Neuronal stem cell (in vitro differentiated cells): ENCODE measurements around the gene KIF13A.

Experiments used
- DNase-seq: peaks from one replicate; pipeline ENCODE4 v3.0.0-alpha.2; 2013; ENCODE audit warnings: low spot score
- H2AFZ ChIP-seq: one replicate; pipeline ENCODE4 v1.6.1; 2013; ENCODE audit warnings: mild to moderate bottlenecking, low read length, inconsistent platforms
- H2AK5ac ChIP-seq: 2 replicates; pipeline ENCODE4 v1.6.1; 2013; ENCODE audit warnings: low read depth, mild to moderate bottlenecking, inconsistent platforms, low read length, moderate library complexity, mixed read lengths
- H2BK120ac ChIP-seq: 2 replicates; pipeline ENCODE4 v1.6.1; 2013; ENCODE audit warnings: low read depth, mild to moderate bottlenecking, inconsistent platforms, low read length, moderate library complexity, mixed read lengths
- H2BK12ac ChIP-seq: one replicate; pipeline ENCODE4 v1.6.1; 2013; ENCODE audit warnings: low read length, inconsistent platforms
- H2BK15ac ChIP-seq: 2 replicates; pipeline ENCODE4 v1.6.1; 2013; ENCODE audit warnings: mild to moderate bottlenecking, low read length, inconsistent platforms, mixed read lengths
- H2BK5ac ChIP-seq: one replicate; pipeline ENCODE4 v1.6.1; 2013; ENCODE audit warnings: inconsistent platforms, mild to moderate bottlenecking, low read length, moderate library complexity
- H3K14ac ChIP-seq: one replicate; pipeline ENCODE4 v1.6.1; 2013; ENCODE audit warnings: low read length, inconsistent platforms
- H3K18ac ChIP-seq: 2 replicates; pipeline ENCODE4 v1.6.1; 2013; ENCODE audit warnings: low read length, inconsistent platforms
- H3K23ac ChIP-seq: 2 replicates; pipeline ENCODE4 v1.6.1; 2013; ENCODE audit warnings: low read depth, mild to moderate bottlenecking, mixed read lengths, low read length, inconsistent platforms; ENCODE audit not compliant: poor library complexity
- H3K27ac ChIP-seq: replicated peaks from 3 replicates; pipeline ENCODE4 v1.5.1; 2013; ENCODE audit warnings: low read length, inconsistent platforms
- H3K27me3 ChIP-seq, 3 experiments: 2 replicates each; pipeline ENCODE4 v1.6.1; 2013; ENCODE audit warnings: low read length in 3 of 3, mild to moderate bottlenecking in 2 of 3, inconsistent platforms in 1 of 3, low read depth in 1 of 3, mixed read lengths in 1 of 3, moderate library complexity in 1 of 3; ENCODE audit not compliant: control insufficient read depth in 3 of 3, insufficient read depth in 3 of 3
- H3K36me3 ChIP-seq, 2 donors: replicated peaks in 1 of 2; 2 replicates each; pipeline ENCODE4 v1.6.1; 2013; ENCODE audit warnings: low read length in 2 of 2; ENCODE audit not compliant: control insufficient read depth in 2 of 2, insufficient read depth in 2 of 2
- H3K4ac ChIP-seq: 2 replicates; pipeline ENCODE4 v1.6.1; 2013; ENCODE audit warnings: inconsistent platforms, mild to moderate bottlenecking, low read length, moderate library complexity
- H3K4me1 ChIP-seq, 2 donors: 1 replicate in 1 of 2; 2 replicates in 1 of 2; pipeline ENCODE4 v1.6.1; 2013; ENCODE audit warnings: low read length in 2 of 2, low read depth in 1 of 2; ENCODE audit not compliant: control insufficient read depth in 2 of 2, insufficient read depth in 1 of 2
- H3K4me2 ChIP-seq: one replicate; pipeline ENCODE4 v1.6.1; 2013; ENCODE audit warnings: mild to moderate bottlenecking, low read length, inconsistent platforms; ENCODE audit not compliant: insufficient read depth, poor library complexity, severe bottlenecking
- H3K4me3 ChIP-seq, 2 donors: 2 replicates each; pipeline ENCODE4 v1.5.1; 2013; ENCODE audit warnings: low read length in 2 of 2, mild to moderate bottlenecking in 2 of 2, inconsistent platforms in 1 of 2, moderate library complexity in 1 of 2
- H3K79me1 ChIP-seq: one replicate; pipeline ENCODE4 v1.6.1; 2013; ENCODE audit warnings: low read depth, mild to moderate bottlenecking, inconsistent platforms, low read length, moderate library complexity
- H3K9ac ChIP-seq: one replicate; pipeline ENCODE4 v1.6.1; 2013; ENCODE audit warnings: mild to moderate bottlenecking, low read depth, low read length, inconsistent platforms; ENCODE audit not compliant: poor library complexity
- H3K9me3 ChIP-seq, 2 donors: replicated peaks in 1 of 2; 2 replicates each; pipeline versions ENCODE3 to v1.6.1; 2013; ENCODE audit warnings: low read length in 2 of 2, mild to moderate bottlenecking in 2 of 2, inconsistent platforms in 1 of 2, low read depth in 1 of 2, mixed read lengths in 1 of 2, moderate library complexity in 1 of 2; ENCODE audit not compliant: control insufficient read depth in 2 of 2, insufficient read depth in 1 of 2
- H4K8ac ChIP-seq: one replicate; pipeline ENCODE4 v1.6.1; 2013; ENCODE audit warnings: low read depth, mild to moderate bottlenecking, inconsistent platforms, low read length, moderate library complexity
- H4K91ac ChIP-seq: one replicate; pipeline ENCODE4 v1.6.1; 2013; ENCODE audit warnings: low read length, low read depth, mild to moderate bottlenecking, inconsistent platforms; ENCODE audit not compliant: poor library complexity
- whole genome bisulfite sequencing, 2 donors: extraction: QIAGEN DNeasy Blood & Tissue Kit; methylation state at CpG; one replicate each; pipeline ENCODE4 v1.1.7; 2013; ENCODE audit warnings: missing lambda C conversion rate in 2 of 2, mixed read lengths in 1 of 2; ENCODE audit not compliant: insufficient read length in 2 of 2, insufficient replicate concordance in 1 of 2; ENCODE audit errors: extremely low coverage in 2 of 2; 5-methylcytosine and 5-hydroxymethylcytosine counted together

Gene KIF13A

GRCh38 chr6:17871836-17872235 is 115.6 kb downstream of the KIF13A start:
- H3K27ac ChIP-seq, result no peak overlapping the region
- no peak overlapping the region for H4K8ac ChIP-seq
- peaks cover 0 to 5% of the 10 kb centered on the region in 2 donors for H3K36me3 ChIP-seq
- H3K9ac ChIP-seq, result no peak overlapping the region
- H3K79me1 ChIP-seq, result no peaks in the 10 kb centered on the region
- no CpG with 5 or more reads among the region's 3 CpGs for WGBS, 2 donors
- no peak overlapping the region for H2BK12ac ChIP-seq
- H3K4ac ChIP-seq, result no peak overlapping the region
- H3K27me3 ChIP-seq, result no peaks in the 10 kb centered on the region
- H3K14ac ChIP-seq, result no peak overlapping the region
- no peak overlapping the region for H3K4me3 ChIP-seq
- H4K91ac ChIP-seq, result no peak overlapping the region
- no peak overlapping the region for H2BK120ac ChIP-seq
- H3K4me2 ChIP-seq, result no peak overlapping the region
- H3K4me1 ChIP-seq, result peaks cover 0 to 5% of the 10 kb centered on the region in 2 donors
- H2BK15ac ChIP-seq, result no peak overlapping the region
- DNase-seq, result no peak
- H3K18ac ChIP-seq, result no peak overlapping the region
- no peak overlapping the region for H2AFZ ChIP-seq
- no peak overlapping the region for H3K23ac ChIP-seq
- H2BK5ac ChIP-seq, result no peak overlapping the region
- no peaks in the 10 kb centered on the region for H3K9me3 ChIP-seq
- H2AK5ac ChIP-seq, result no peak overlapping the region

- H2AFZ ChIP-seq, result no peak overlapping the region
- H3K36me3 ChIP-seq, result peaks cover 0 to 5% of the 10 kb centered on the region in 2 donors
- H2BK5ac ChIP-seq, result no peak overlapping the region
- no peak overlapping the region for H3K23ac ChIP-seq
- no peak overlapping the region for H3K27ac ChIP-seq
- no peak overlapping the region for H4K8ac ChIP-seq
- H3K4me2 ChIP-seq, result no peak overlapping the region
- DNase-seq, result no peak
- H3K79me1 ChIP-seq, result no peaks in the 10 kb centered on the region
- no peak overlapping the region for H2BK12ac ChIP-seq
- no peaks in the 10 kb centered on the region for H3K27me3 ChIP-seq
- H3K4me3 ChIP-seq, result no peak overlapping the region
- H3K14ac ChIP-seq, result no peak overlapping the region
- WGBS, 2 donors, result no CpG with 5 or more reads among the region's 1 CpG
- no peak overlapping the region for H2BK15ac ChIP-seq
- no peak overlapping the region for H2BK120ac ChIP-seq
- no peak overlapping the region for H3K18ac ChIP-seq
- H3K4me1 ChIP-seq, result peaks cover 0 to 4% of the 10 kb centered on the region in 2 donors
- no peak overlapping the region for H3K9ac ChIP-seq
- no peak overlapping the region for H2AK5ac ChIP-seq
- H4K91ac ChIP-seq, result no peak overlapping the region
- no peak overlapping the region for H3K4ac ChIP-seq
- no peaks in the 10 kb centered on the region for H3K9me3 ChIP-seq
These were observed 116.3 kb downstream of the KIF13A start for GRCh38 chr6:17871189-17871519.

DNA sequence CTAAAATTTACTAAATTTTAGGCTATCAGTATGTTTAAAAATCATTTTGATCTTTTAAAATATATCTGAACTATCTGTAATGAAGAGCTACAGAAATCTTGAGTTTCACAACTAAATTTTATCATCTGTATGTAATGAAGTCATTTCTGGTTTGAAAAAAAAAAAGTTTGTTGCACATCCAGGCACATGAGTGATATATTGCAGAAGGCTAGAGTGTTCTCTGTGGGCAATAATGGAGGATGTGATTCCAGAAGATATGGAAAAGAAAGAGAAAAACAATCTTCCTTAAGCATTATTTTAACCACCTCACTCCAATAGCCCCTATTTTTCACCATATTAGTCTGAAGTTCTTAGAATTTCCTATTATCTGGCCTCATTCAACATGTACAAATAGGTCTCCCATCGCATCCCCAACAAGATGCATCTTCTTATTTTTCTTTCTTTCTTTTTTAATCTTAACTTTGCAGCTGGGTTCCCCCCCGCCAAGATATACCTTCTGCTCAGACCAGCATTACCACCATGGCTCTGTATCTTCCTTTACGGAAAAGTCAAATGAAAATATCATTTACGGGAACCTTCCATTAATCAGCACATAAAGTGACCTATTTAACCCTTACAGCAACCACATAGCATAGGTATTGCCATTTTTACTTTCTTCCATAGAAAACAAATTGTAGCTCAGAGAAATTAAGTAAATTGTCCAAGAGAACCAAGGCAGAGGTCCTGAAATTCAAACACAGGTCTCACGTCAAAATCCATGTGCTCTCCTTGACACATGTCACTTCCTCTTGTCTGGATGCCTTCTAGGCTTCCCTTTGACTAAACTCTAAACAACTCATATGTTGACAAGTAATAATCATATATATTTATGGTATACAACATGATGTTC is 116.9 kb downstream of the KIF13A start:
- Histone ChIP-seq H3K4ac (no peak overlapping the region), H3K4me2 (no peak overlapping the region), H3K14ac (no peak overlapping the region), H3K18ac (no peak overlapping the region), H2BK15ac (no peak overlapping the region), H3K9me3 (no peaks in the 10 kb centered on the region), H2BK12ac (no peak overlapping the region), H2BK120ac (no peak overlapping the region), H4K91ac (no peak overlapping the region), H3K79me1 (no peaks in the 10 kb centered on the region), H4K8ac (no peak overlapping the region), H3K4me3 (no peak overlapping the region), H2AK5ac (no peak overlapping the region), H2BK5ac (no peak overlapping the region), H3K4me1 (peaks cover under 1 to 3% of the 10 kb centered on the region in 2 donors), H3K36me3 (peaks cover 0 to 5% of the 10 kb centered on the region in 2 donors), H3K27me3 (no peaks in the 10 kb centered on the region), H3K27ac (no peak overlapping the region), H2AFZ (no peak overlapping the region), H3K9ac (no peak overlapping the region), H3K23ac (no peak overlapping the region)
- no peak for DNase-seq
- WGBS, 2 donors, result no CpG with 5 or more reads among the region's 5 CpGs

DNA sequence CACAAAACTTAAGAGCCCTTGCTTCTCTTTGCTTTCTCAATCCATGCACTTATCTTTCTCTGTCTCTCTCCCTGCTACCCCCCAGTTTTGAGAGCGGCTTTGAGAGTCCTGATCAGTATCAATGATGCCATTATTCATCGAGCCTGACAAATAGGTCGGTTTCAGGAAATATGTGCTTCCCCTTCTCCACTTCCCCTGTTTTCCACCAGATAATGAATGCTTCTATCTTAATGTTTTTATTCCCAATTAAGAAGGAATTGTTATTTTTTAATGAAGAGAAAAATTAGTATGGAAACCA is 117.7 kb downstream of the KIF13A start:
- H3K4ac ChIP-seq, result no peak overlapping the region
- no peak for DNase-seq
- H4K8ac ChIP-seq, result no peak overlapping the region
- no peak overlapping the region for H3K14ac ChIP-seq
- no peaks in the 10 kb centered on the region for H3K27me3 ChIP-seq
- H3K18ac ChIP-seq, result no peak overlapping the region
- no peak overlapping the region for H3K27ac ChIP-seq
- H3K4me1 ChIP-seq, result peaks cover 0 to 4% of the 10 kb centered on the region in 2 donors
- no peak overlapping the region for H4K91ac ChIP-seq
- no peak overlapping the region for H2AFZ ChIP-seq
- H3K23ac ChIP-seq, result no peak overlapping the region
- H3K9ac ChIP-seq, result no peak overlapping the region
- peaks cover 0 to 5% of the 10 kb centered on the region in 2 donors for H3K36me3 ChIP-seq
- no peak overlapping the region for H2BK5ac ChIP-seq
- WGBS, 2 donors, result no CpG with 5 or more reads among the region's 3 CpGs
- no peaks in the 10 kb centered on the region for H3K9me3 ChIP-seq
- no peak overlapping the region for H2BK15ac ChIP-seq
- H2BK12ac ChIP-seq, result no peak overlapping the region
- no peak overlapping the region for H3K4me3 ChIP-seq
- no peak overlapping the region for H2AK5ac ChIP-seq
- H3K4me2 ChIP-seq, result no peak overlapping the region
- H2BK120ac ChIP-seq, result no peak overlapping the region
- no peaks in the 10 kb centered on the region for H3K79me1 ChIP-seq
